H1 (cell line): Measurements from ENCODE around the gene SEL1L3. TPM values are rescaled to one million over a fixed set of nuclear protein-coding genes. Genes with fewer than 3 reads are reported as not detected.
A peak's percentile ranks its signal among the peaks of the same experiment; 100 is the strongest.

Experiments used
- CTCF ChIA-PET: fragments of 300-600 bp; sonication (Branson Sonifier 250); formaldehyde crosslinking; loops from one replicate; lab custom pipeline; 2021; ENCODE audit not compliant: partially characterized antibody; lab: Charles Lee
- POLR2A ChIA-PET: fragments of 300-600 bp; sonication (Branson Sonifier 250); formaldehyde crosslinking; loops from one replicate; lab custom pipeline; 2021; ENCODE audit warnings: inconsistent platforms; ENCODE audit not compliant: partially characterized antibody; lab: Charles Lee
- DNase-seq, 2 experiments: peaks; one replicate each; pipeline versions ENCODE4 v3.0.0 to v3.0.0-alpha.2; 2010 to 2022; ENCODE audit warnings: low spot score in 2 of 2, low read depth in 1 of 2, mixed read lengths in 1 of 2
- FAIRE-seq: peaks from 2 replicates; lab custom pipeline; 2011; peaks lifted over from hg19 to GRCh38; lab: Jason Lieb, UNC
- H2AFZ ChIP-seq: 2 replicates; pipeline ENCODE4 v1.8.1; 2012; ENCODE audit warnings: low read length, inconsistent platforms
- H2AK5ac ChIP-seq: 2 replicates; pipeline ENCODE4 v1.6.1; 2013; ENCODE audit warnings: low read depth, low read length
- H2BK120ac ChIP-seq: replicated peaks from 2 replicates; pipeline ENCODE3; 2013; ENCODE audit warnings: low read depth, low read length, inconsistent platforms
- H2BK12ac ChIP-seq: 2 replicates; pipeline ENCODE4 v1.6.1; 2013; ENCODE audit warnings: low read depth, low read length
- H2BK15ac ChIP-seq: 2 replicates; pipeline ENCODE4 v1.6.1; 2013; ENCODE audit warnings: low read length
- H2BK20ac ChIP-seq: 2 replicates; pipeline ENCODE4 v1.6.1; 2013; ENCODE audit warnings: low read length
- H2BK5ac ChIP-seq: 2 replicates; pipeline ENCODE4 v1.6.1; 2013; ENCODE audit warnings: low read depth, low read length
- H3K14ac ChIP-seq: 2 replicates; pipeline ENCODE4 v1.6.1; 2013; ENCODE audit warnings: inconsistent platforms; ENCODE audit not compliant: insufficient read length
- H3K18ac ChIP-seq: 2 replicates; pipeline ENCODE4 v1.6.1; 2013; ENCODE audit warnings: low read length; ENCODE audit errors: extremely low read depth
- H3K23ac ChIP-seq: 2 replicates; pipeline ENCODE4 v1.6.1; 2013; ENCODE audit warnings: inconsistent platforms; ENCODE audit not compliant: insufficient read length
- H3K23me2 ChIP-seq: 2 replicates; pipeline ENCODE4 v1.6.1; 2013; ENCODE audit warnings: low read depth, low read length
- H3K27ac ChIP-seq: 2 replicates; pipeline ENCODE4 v1.6.1; 2011; ENCODE audit warnings: low read depth, low read length, inconsistent platforms
- H3K27me3 ChIP-seq, 4 experiments: replicated peaks in 1 of 4; 1 replicate in 1 of 4; 2 replicates in 3 of 4; pipeline versions ENCODE4 v1.6.1 to v1.8.1; 2011 to 2013; ENCODE audit warnings: low read length in 3 of 4, mild to moderate bottlenecking in 3 of 4, inconsistent platforms in 2 of 4, mixed read lengths in 2 of 4, moderate library complexity in 1 of 4; ENCODE audit not compliant: control insufficient read depth in 3 of 4, insufficient read depth in 3 of 4; ENCODE audit errors: extremely low read depth in 1 of 4
- H3K36me3 ChIP-seq, 4 experiments: 2 replicates each; pipeline versions ENCODE4 v1.6.1 to v1.8.1; 2011 to 2013; ENCODE audit warnings: mild to moderate bottlenecking in 4 of 4, low read length in 3 of 4, moderate library complexity in 2 of 4, control low read depth in 1 of 4, inconsistent platforms in 1 of 4; ENCODE audit not compliant: insufficient read depth in 4 of 4, control insufficient read depth in 2 of 4
- H3K4ac ChIP-seq: replicated peaks from 2 replicates; pipeline ENCODE3; 2013; ENCODE audit warnings: low read length, low read depth, mixed read lengths, inconsistent platforms; ENCODE audit not compliant: insufficient read length
- H3K4me1 ChIP-seq, 4 experiments: replicated peaks in 1 of 4; 1 replicate in 1 of 4; 2 replicates in 3 of 4; pipeline versions ENCODE4 v1.6.1 to v1.8.1; 2011 to 2013; ENCODE audit warnings: low read length in 3 of 4, inconsistent platforms in 2 of 4, mixed read lengths in 1 of 4; ENCODE audit not compliant: insufficient read depth in 4 of 4, control insufficient read depth in 3 of 4
- H3K4me2 ChIP-seq, 2 experiments: 2 replicates each; pipeline versions ENCODE4 v1.6.1 to v1.8.1; 2011 to 2013; ENCODE audit warnings: low read depth in 2 of 2, low read length in 2 of 2, control low read depth in 1 of 2, inconsistent platforms in 1 of 2, mild to moderate bottlenecking in 1 of 2; ENCODE audit not compliant: insufficient read depth in 1 of 2
- H3K4me3 ChIP-seq, 4 experiments: fragments of 200-600, 300-600 bp in 1 of 4; sonication (generic), shearing (Covaris generic), sonication (Bioruptor Twin) in 1 of 4; 2 replicates each; pipeline versions ENCODE4 v1.5.1 to v1.8.1; 2011 to 2016; ENCODE audit warnings: low read length in 4 of 4, low read depth in 3 of 4, control low read depth in 2 of 4, inconsistent platforms in 2 of 4, mild to moderate bottlenecking in 2 of 4, mixed read lengths in 1 of 4, moderate library complexity in 1 of 4; ENCODE audit not compliant: insufficient read depth in 2 of 4; ENCODE audit errors: extremely low read depth in 1 of 4
- H3K56ac ChIP-seq: replicated peaks from 2 replicates; pipeline ENCODE3; 2013; ENCODE audit warnings: low read depth, mild to moderate bottlenecking, mixed read lengths, low read length, inconsistent platforms; ENCODE audit not compliant: insufficient read length
- H3K79me1 ChIP-seq: 2 replicates; pipeline ENCODE4 v1.6.1; 2013; ENCODE audit warnings: low read depth, low read length, control low read depth
- H3K79me2 ChIP-seq, 2 experiments: 2 replicates each; pipeline versions ENCODE4 v1.6.1 to v1.8.1; 2012 to 2013; ENCODE audit warnings: low read length in 2 of 2, mild to moderate bottlenecking in 2 of 2, inconsistent platforms in 1 of 2; ENCODE audit not compliant: insufficient read depth in 2 of 2, control insufficient read depth in 1 of 2
- H3K9ac ChIP-seq, 4 experiments: replicated peaks in 1 of 4; 1 replicate in 1 of 4; 2 replicates in 3 of 4; pipeline versions ENCODE4 v1.6.1 to v1.8.1; 2011 to 2013; ENCODE audit warnings: low read depth in 3 of 4, low read length in 3 of 4, control low read depth in 2 of 4, mild to moderate bottlenecking in 2 of 4, moderate library complexity in 2 of 4, inconsistent platforms in 1 of 4; ENCODE audit errors: extremely low read depth in 1 of 4
- H3K9me3 ChIP-seq, 2 experiments: 2 replicates each; pipeline versions ENCODE4 v1.6.1 to v1.8.1; 2012 to 2013; ENCODE audit warnings: mild to moderate bottlenecking in 2 of 2, moderate library complexity in 2 of 2, control low read depth in 1 of 2, inconsistent platforms in 1 of 2, low read depth in 1 of 2, low read length in 1 of 2, mixed read lengths in 1 of 2; ENCODE audit not compliant: insufficient read depth in 2 of 2
- H4K20me1 ChIP-seq, 2 experiments: replicated peaks in 1 of 2; 2 replicates each; pipeline versions ENCODE3 to v1.8.1; 2011 to 2013; ENCODE audit warnings: inconsistent platforms in 2 of 2, low read length in 2 of 2, mild to moderate bottlenecking in 1 of 2; ENCODE audit not compliant: insufficient read depth in 2 of 2, control insufficient read depth in 1 of 2
- H4K5ac ChIP-seq: 2 replicates; pipeline ENCODE4 v1.6.1; 2013; ENCODE audit warnings: low read length, low read depth, mixed read lengths, inconsistent platforms; ENCODE audit not compliant: insufficient read length
- H4K8ac ChIP-seq: 2 replicates; pipeline ENCODE4 v1.8.0; 2013; ENCODE audit warnings: mild to moderate bottlenecking, moderate library complexity, low read length, inconsistent platforms; ENCODE audit not compliant: insufficient read depth; ENCODE audit errors: extremely low read depth
- H4K91ac ChIP-seq: replicated peaks from 2 replicates; pipeline ENCODE3; 2013; ENCODE audit warnings: low read length, mixed read lengths, inconsistent platforms; ENCODE audit not compliant: insufficient read length
- BCL11A ChIP-seq, 2 experiments: IDR thresholded peaks; one replicate each; pipeline ENCODE4 v1.6.1; 2011; ENCODE audit warnings: low read depth in 2 of 2, low read length in 2 of 2, mild to moderate bottlenecking in 2 of 2
- CREB1 ChIP-seq: IDR thresholded peaks from 2 replicates; pipeline ENCODE4 v1.6.1; 2012; ENCODE audit warnings: inconsistent platforms
- JUN ChIP-seq: IDR thresholded peaks from 2 replicates; pipeline ENCODE4 v1.6.1; 2011; ENCODE audit warnings: low read depth, mild to moderate bottlenecking, improper control_type of control experiment, low read length
- JUND ChIP-seq: IDR thresholded peaks from 2 replicates; pipeline ENCODE4 v1.6.1; 2011; ENCODE audit warnings: mild to moderate bottlenecking, improper control_type of control experiment, low read length
- KDM1A ChIP-seq: fragments of 200-600, 300-600 bp; sonication (generic); IDR thresholded peaks from 2 replicates; pipeline ENCODE4 v1.7.1; 2016; ENCODE audit warnings: mild to moderate bottlenecking, low read length, borderline replicate concordance
- MAFK ChIP-seq: IDR thresholded peaks from 2 replicates; pipeline ENCODE4 v1.6.1; 2012; ENCODE audit warnings: low read depth, mild to moderate bottlenecking, improper control_type of control experiment, low read length
- MAX ChIP-seq: IDR thresholded peaks from 2 replicates; pipeline ENCODE4 v1.6.1; 2012; ENCODE audit warnings: inconsistent platforms
- RFX5 ChIP-seq: IDR thresholded peaks from 2 replicates; pipeline ENCODE4 v1.6.1; 2011; ENCODE audit warnings: low read depth, low read length, improper control_type of control experiment, borderline replicate concordance
- RNF2 ChIP-seq: fragments of 200-900, 300-1000 bp; sonication (generic); IDR thresholded peaks from 2 replicates; pipeline ENCODE4 v1.7.1; 2016; ENCODE audit warnings: borderline replicate concordance, low read depth, mild to moderate bottlenecking, antibody characterized with exemption, low read length; ENCODE audit not compliant: poor library complexity, severe bottlenecking; ENCODE audit errors: missing control alignments
- SIRT6 ChIP-seq: IDR thresholded peaks from one replicate; pipeline ENCODE4 v1.7.1; 2012; ENCODE audit warnings: low read length, inconsistent platforms
- SRF ChIP-seq: IDR thresholded peaks from 2 replicates; pipeline ENCODE4 v1.6.1; 2011; ENCODE audit warnings: mild to moderate bottlenecking, low read depth, low read length, moderate library complexity
- SUZ12 ChIP-seq: fragments of 200-600 bp; sonication (generic); IDR thresholded peaks from 2 replicates; pipeline ENCODE4 v1.6.1; 2012; ENCODE audit warnings: mild to moderate bottlenecking, inconsistent platforms, low read length, moderate library complexity, mixed read lengths
- WGBS, 2 experiments: shearing (Covaris generic) in 1 of 2; methylation state at CpG; one replicate each; pipeline versions ENCODE4 v1.1.6 to v1.1.7; 2013 to 2015; ENCODE audit warnings: low lambda C conversion rate in 2 of 2, mixed read lengths in 2 of 2, inconsistent platforms in 1 of 2, low coverage in 1 of 2, missing lambda C conversion rate in 1 of 2; ENCODE audit not compliant: insufficient replicate concordance in 2 of 2, insufficient coverage in 1 of 2, insufficient read length in 1 of 2; ENCODE audit errors: extremely low coverage in 1 of 2, missing lambda C conversion rate in 1 of 2; 5-methylcytosine and 5-hydroxymethylcytosine counted together
- polyA plus RNA-seq, 7 experiments: library from polyadenylated mRNA; depleted of rRNA in 3 of 7; stranded (reverse) in 5 of 7; unstranded in 2 of 7; fragments of >200 nt in 5 of 7; fragments of 200-250 nt in 2 of 7; gene quantifications; 1 replicate in 5 of 7; 2 replicates in 1 of 7; 4 replicates in 1 of 7; pipeline versions ENCODE4 v1.2.1 to v1.2.3, GENCODE V29; 2011 to 2013; ENCODE audit warnings: missing spikeins in 2 of 7, mixed read lengths in 2 of 7
- total RNA-seq: library from RNA; stranded (reverse); fragmentation: NEBNext Ultra II Directional; extraction: Animal tissue kit (Norgen Biotek cat#: 25700); gene quantifications from 2 replicates; pipeline ENCODE4 v1.2.1, GENCODE V29; 2021
- TF ChIP-seq, protein P1 (sequence below): IDR thresholded peaks from 2 replicates; pipeline ENCODE4 v1.6.1; 2012; ENCODE audit warnings: inconsistent platforms

The SEL1L3 gene
- total and polyA plus RNA-seq, 2 of the 8 experiments (the other 6 are each of a cell fraction or from before 2014, with no cell fraction given), result 18.2 to 54.0 TPM

GRCh38 chr4:25811374-25811690 lies 51.5 kb downstream of the SEL1L3 start:
- Histone ChIP-seq H2AFZ (no peak overlapping the region), H3K36me3 (peaks cover 0 to 17% (median 1%) of the 10 kb centered on the region in 4 experiments; a peak in 2 of 8 replicates), H3K18ac (no peak overlapping the region), H3K4me3 (no peak overlapping the region), H4K20me1 (no peaks in the 10 kb centered on the region), H3K9me3 (no peaks in the 10 kb centered on the region), H4K91ac (no peak overlapping the region), H4K5ac (no peak overlapping the region), H2AK5ac (no peak overlapping the region), H3K4me2 (peak overlapping the region; percentile 21 to 61; a peak in 3 of 4 replicates), H3K79me2 (no peaks in the 10 kb centered on the region), H3K4me1 (peaks cover 2 to 17% (median 5%) of the 10 kb centered on the region in 4 experiments; a peak in 6 of 7 replicates), H2BK20ac (no peak overlapping the region; the same call in 1 of the 2 replicates), H2BK120ac (no peak overlapping the region), H3K23ac (no peak overlapping the region), H3K56ac (no peak overlapping the region), H3K4ac (no peak overlapping the region), H3K79me1 (no peaks in the 10 kb centered on the region), H4K8ac (no peak overlapping the region), H2BK15ac (0 out of 2 replicates have a peak overlapping the region, but pooled peaks have one; percentile 53), H3K9ac (no peak overlapping the region), H2BK5ac (no peak overlapping the region), H3K27ac (no peak overlapping the region), H2BK12ac (peak overlapping the region; percentile 78; the same call in 1 of the 2 replicates), H3K23me2 (no peaks in the 10 kb centered on the region; the same call in 1 of the 2 replicates), H3K27me3 (no peaks in the 10 kb centered on the region; a peak in 2 of 7 replicates), H3K14ac (no peak overlapping the region)
- DNase-seq (no peak), FAIRE-seq (no peak)
- WGBS, 2 experiments, result 84% methylated on average over 4 of the region's 4 CpGs; no CpG with 5 or more reads in 1 of the 2 experiments
- ChIA-PET POLR2A (interaction anchor here (0.7 kb wide), 1 partner anchor 31 kb away, joined by 3 read pairs; no protein-coding TSS in a partner anchor), CTCF (interaction anchor here (1.2 to 1.9 kb wide), 4 partner anchors 10 to 44 kb away, joined by 3 to 4 read pairs (median 4); no protein-coding TSS in a partner anchor)
- TF ChIP-seq, protein P1, sequence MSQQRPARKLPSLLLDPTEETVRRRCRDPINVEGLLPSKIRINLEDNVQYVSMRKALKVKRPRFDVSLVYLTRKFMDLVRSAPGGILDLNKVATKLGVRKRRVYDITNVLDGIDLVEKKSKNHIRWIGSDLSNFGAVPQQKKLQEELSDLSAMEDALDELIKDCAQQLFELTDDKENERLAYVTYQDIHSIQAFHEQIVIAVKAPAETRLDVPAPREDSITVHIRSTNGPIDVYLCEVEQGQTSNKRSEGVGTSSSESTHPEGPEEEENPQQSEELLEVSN, result no peak
- TF ChIP-seq RNF2 (no peak), MAFK (no peak), CREB1 (no peak), SUZ12 (no peak), JUND (no peak), SRF (no peak), KDM1A (no peak), JUN (no peak), SIRT6 (no peak), BCL11A (IDR thresholded peaks at IDR 0.05; ENCODE audit: low read depth in 2 of 2, low read length in 2 of 2) (no peak), RFX5 (no peak), MAX (no peak)
